ENCODE measurements around the gene PSMD1.

GRCh38 chr2:231161252-231161839, 104.7 kb downstream of the PSMD1 start:
- TF ChIP-seq POLR2A (IDR thresholded peaks at IDR 0.05) = no peak
- TF ChIP-seq CTCF (IDR thresholded peaks at IDR 0.05) = no peak

Data from esophagus squamous epithelium (tissue), 4 donors.